GM15510 (cell line): ENCODE results near the gene CERS1.

Experiments
- POLR2A ChIP-seq: IDR thresholded peaks from 3 replicates; pipeline ENCODE4 v1.6.1; 2011; ENCODE audit warnings: borderline replicate concordance; ENCODE audit not compliant: insufficient read length; ENCODE audit errors: extremely low read depth

Gene CERS1

DNA sequence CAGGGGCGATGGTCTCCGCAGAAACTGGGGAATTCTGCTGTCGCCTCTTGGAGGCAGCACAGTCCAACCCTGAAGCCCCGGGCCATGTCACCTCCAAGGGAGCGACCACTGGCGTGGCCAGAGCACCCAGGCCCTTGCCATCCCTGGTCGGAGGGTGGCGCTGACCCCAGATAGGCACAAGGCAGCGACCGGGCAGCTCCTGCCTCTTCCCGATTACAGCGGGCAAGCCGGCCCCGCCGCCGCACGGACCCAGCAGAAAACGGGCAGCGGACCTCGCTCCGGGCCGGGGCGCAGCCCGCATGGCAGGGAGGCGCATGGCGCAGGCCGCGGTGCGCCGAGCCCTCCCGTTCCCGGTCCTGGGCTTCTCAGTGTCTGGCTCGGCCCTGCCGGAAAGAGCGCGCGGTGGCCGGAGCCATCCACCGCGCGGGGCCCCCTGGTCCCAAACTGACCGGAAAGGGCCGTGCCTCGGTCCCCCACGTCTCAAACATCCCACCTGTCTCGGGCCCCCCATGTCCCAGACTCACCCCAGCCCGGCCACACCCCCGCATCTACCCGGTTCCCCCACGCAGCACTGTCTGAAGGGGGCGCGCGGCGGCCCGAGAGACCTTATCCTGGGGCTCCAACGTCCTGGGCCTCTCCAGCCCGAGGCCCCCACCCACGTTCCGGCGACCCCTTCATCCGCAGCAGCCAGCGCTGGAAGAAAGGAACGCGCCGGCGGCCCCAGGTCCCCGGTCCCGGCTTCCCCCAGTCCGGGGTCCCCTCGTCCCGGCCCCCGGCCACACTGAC lies 727 bp downstream of the CERS1 start:
- TF ChIP-seq POLR2A: no peak

DNA sequence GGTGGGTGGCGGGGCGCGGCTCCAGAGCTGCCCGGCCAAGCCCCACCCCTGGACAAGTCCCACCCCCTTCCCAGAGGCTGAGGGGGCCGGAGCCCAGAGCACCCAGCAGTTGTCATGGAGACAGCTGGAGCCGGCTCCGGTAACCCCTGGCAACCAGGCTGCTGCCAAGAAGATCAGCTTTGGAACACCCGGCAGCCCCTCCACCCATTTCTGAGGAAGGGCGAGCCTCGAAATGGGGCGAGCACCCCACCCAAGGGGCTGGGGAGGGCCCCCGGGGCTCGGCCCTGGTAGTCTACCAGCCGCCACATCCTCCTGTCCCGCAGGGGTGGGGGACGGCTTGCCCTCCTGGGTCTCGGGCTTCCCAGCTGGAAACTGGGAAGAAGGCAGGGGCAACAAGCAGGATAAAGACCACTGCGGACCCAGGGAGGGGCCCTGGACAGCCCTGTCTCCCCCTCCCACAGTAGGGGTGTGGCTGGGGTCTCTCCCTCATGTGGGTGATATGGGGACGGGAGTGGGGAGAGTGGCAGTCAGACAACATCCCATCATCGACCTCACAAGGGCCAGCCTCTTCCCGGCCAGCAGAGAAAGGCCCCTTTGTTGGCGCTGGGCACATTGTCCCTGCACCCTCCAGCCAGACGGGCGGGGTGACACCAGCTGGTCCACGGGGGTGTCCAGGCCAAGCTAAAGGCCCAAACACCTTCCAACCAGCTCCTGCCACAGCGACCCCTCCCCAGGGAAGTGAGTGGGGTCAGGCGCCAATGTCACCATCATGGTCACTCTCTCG lies 1.5 kb downstream of the CERS1 start:
- no peak for TF ChIP-seq POLR2A

DNA sequence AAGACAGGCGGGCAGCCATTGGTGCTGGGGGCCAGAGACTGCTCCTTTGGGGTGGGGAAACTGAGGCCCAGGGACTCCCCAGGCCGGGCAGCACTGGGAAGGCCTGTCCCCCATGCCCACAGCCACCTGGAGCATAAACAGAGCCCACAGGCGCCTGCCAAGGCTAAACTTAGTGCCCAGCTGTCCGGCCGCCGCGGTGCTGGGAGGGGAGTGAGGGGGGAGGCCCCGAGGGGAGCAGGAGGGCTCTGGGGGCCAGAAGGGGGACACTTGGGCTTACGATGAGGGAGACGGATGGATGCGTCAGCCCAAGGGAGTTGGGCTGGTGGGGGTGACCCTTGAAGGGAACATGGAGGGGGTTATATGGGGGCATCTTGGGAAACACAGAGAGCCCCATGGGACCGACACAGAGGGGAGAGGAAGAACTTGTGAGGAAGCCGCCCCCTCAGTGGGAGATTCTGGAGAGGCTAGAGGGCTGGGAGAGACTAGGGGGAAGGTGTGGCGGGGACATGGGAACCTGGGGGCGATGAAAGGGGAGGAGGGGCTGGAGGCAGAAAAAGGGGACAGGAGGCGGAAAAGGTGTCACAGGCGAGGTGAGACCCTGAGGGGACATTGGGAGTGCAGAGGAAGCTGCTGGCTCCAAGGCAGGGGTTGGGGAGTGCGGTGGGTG lies 2.2 kb downstream of the CERS1 start:
- no peak for TF ChIP-seq POLR2A

DNA sequence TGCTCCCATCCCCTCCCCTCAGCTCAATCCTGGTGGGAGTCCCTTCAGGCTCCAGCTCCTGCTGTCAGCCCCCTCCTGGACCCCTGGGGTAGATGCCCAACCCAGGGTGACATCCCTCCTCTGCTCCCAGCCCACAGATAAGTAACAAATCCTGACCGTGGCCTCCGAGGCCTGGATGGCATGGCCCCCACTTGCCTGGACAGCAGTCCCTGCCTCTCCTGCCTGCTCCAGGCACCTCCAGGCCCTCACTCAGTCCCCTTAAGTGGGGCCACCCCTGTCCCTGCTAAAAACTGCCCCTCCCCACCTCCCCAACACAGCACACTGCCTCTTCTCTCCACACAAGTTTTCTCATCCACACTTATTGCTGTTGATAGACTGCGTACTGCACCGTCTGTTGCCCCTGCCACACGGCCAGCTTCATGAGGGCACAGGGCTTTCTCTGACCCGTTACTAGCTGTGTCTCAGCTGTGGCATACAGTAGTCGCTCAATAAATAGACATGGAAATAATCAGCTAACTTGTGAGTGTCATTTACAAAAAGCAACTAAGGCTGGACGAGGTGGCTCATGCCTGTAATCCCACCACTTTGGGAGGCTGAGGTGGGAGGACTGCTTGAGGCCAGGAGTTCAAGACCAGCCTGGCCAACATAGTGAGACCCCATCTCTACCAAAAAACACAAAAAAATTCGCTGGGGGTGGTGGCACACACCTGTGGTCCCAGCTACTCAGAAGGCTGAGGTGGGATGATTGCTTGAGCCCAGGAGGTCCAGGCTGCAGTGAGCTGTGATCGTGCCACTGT lies 5.8 kb downstream of the CERS1 start:
- TF ChIP-seq POLR2A: no peak

DNA sequence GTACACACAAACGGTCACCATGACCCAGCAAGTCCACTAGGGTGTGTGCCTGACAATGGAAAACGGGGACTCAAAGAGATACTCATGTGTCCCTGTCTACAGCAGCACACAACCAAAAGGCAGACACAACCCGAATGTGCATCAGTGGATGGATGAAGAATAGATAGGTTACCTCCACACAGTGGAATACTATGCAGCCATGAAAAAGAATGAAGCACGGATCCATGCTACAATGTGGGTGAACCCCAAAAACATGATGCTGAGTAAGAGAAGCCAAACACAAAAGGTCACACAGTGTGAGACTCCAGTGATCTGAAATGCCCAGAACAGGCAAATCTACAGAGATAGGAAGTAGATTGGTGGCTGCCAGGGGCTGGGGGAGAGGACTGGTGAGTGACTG lies 9.0 kb downstream of the CERS1 start:
- TF ChIP-seq POLR2A: no peak

DNA sequence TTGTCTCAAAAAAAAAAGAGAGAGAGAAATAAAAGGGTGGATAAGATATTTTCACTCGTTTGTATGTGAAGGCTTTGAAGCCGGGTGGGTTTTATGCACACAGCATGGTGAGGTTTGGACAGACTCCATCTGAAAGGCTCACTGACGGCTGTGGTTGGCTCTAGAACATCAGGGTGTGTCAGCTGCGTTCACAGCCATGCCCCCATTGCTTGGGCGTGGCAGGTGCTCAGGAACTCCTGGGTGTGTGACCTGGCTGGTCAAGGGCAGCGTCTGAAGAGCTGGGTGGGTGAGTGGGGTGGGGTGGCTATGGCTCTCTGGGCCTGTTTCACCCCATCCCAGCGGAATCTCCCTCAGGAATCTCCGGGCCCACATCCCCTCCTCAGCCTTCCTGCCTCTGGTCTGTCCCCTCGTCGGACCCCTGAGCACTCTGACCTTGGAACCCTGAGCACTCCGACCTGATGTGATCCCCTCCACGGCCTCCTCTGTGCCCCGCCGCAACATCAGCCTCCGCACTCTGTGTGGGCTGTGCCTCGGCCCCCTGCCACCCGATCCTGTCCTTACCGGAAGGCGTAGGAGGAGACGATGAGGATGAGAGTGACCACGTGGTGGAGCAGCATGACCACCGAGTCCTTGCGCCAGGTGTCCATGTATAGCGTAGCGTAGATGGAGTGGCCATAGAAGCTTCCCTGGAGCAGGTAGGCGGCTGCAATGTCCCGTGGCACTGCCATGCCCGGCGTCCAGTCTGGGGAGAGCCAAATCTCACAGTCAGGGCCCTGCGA lies 12.2 kb downstream of the CERS1 start:
- no peak for TF ChIP-seq POLR2A

DNA sequence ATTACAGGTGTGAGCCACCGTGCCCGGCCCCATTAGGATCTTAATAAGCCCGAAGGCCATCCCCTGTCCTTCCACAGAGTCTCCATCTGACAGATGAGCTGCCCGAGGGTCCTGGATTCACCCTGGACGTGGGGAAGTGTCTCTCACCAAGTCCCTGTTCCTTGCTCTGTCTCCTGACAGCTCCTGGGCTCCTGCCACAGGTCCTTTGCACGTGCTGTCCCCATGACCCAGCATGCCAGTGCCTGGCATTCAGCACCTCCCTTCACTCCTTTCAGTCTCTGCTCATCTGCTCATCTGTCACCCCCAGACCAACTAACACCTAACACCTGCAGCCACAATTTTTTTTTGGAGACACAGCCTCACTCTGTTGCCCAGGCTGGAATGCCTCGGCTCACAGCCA lies 14.5 kb downstream of the CERS1 start:
- TF ChIP-seq POLR2A: no peak

DNA sequence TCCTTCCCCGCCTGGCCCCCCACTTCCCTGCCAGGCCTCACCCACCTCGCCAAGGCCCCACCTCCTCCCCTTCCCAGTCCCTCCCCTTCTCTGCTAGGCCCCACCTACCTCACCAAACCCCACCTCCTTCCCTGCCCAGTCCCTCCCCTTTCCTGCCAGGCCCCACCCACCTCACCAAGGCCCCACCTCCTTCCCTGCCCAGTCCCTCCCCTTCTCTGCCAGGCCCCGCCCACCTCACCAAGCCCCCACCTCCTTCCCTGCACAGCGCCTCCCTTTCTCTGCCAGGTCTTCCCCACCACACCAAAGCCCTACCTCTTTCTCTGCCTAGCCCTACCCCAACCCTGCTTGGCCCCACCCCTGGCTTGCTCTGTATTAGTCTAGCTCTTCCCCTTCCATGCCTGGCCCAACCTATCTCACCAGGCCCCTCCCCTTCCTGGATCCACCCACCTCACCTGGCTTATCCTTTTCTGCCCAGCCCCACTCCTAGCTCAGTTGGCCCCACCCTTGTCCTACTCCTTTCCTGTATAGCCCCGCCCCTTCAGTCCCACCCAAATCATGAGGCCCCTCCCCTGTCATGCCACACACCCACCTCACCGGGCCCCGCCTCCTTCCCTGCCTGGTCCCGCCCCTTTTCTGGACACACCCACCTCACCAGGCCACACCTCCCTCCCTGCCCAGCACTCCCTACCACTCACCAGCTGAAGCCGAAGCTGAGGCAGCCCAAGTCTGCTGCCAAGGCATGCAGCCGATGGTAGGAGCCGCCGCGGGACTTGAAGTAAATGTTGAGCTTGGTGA lies 16.2 kb downstream of the CERS1 start:
- no peak for TF ChIP-seq POLR2A

DNA sequence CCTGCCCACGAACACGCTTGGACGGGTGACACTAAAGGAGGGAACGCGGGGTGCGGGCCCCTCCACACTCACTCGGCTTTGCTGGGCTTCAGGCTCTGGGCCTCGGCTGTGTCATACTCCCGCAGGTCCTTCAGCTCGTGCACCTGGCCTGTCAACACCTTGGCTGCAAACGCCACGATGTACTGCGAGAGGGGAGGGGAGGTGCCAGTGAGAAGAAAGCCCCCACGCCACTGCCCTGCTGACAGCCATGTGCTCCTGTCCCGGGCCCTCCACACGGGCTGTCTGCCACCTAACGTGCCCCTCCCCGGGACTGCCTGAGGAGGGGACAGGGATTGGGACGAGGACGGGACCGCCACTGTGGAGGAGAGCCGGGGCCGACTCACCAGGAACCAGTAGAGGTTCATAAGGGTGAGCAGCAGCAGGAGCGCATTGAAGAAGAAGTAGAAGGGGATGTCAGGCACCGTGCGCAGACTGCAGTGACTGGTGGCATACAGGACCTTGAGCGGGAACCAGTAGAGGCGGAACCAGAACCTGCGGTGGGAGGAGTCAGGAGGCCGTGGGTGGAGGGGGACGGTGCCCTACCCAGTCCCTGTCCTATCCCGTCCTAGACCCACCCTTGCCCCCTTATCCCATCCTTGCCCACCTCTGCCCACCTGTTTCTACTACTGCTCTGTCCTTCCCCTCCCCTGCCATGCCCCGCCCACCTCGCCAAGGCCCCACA lies 16.9 kb downstream of the CERS1 start:
- no peak for TF ChIP-seq POLR2A

DNA sequence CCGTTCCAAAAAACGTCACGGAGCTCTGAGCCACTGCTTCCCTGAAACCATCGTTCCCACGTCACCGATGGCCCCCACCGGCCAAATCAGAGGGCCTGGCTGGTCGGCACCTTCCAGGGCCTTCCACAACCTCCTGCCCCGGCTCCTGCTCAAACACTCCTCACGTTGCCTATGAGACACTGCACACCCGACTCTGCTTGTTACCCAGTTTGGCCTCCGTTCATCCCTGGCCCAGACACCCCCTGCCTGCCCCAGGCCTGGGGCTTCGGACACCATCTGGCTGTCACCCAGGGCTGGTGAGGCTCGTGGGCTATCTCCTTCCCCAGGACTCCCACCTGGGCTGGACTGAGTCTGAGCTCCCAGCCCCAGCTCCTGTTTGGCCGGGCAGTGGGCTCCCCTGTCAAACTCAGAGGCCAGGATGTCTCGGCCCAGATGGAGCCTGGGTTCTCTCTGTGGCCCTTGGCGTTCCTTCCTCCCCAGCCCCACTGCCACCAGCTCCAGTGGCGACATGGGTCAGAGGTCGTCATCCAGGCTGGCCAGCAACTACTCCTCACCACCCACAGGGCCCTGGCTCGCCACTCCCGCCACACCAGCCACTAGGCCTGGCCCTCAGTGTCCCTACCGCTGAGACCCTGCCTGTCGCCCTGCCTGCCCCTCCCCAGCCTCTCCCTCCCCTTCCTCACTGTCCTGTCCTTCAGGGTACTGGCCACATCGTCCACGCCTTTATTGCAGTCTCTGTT lies 17.7 kb downstream of the CERS1 start:
- TF ChIP-seq POLR2A: no peak

DNA sequence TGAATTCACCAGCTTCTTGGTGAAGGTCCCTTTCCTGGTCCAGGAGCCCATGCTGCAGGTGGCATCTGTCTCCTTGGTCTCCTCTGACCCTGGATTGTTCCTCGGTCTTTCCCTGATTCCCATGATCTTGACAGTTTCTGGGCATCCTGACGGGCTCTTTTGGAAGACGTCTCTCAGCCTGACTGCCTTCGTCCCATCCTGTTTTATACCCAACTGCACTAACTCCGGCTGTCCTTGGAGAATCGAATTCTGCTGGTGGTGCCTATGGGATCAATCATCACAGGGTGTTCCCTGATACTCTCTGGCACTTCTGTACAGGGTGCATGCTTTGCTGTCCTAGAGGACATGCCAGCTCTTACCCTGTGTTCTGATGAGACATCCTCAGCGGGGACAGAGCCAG lies 19.1 kb downstream of the CERS1 start:
- TF ChIP-seq POLR2A: no peak

DNA sequence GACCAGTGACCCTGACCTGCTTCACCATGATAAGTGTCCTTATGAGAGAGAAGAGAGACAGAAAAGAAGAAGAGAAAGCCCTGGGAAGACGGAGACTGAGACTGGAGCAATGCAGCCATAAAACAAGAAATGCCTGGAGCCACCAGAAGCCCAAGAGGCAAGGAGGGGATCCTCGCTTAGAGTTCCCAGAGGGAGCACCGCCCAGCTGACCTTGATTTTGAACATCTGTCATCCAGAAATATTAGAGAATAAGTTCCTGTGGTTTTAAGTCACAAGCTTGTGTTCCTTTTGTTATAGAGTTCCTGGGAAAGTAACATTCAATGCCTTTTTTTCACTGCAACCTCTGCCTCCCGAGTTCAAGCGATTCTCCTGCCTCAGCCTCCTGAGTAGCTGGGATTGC lies 20.2 kb downstream of the CERS1 start:
- TF ChIP-seq POLR2A: no peak
